Measurements from ENCODE around the gene CLEC4M.

CLEC4M gene

GRCh38 chr19:7772752-7773291, 9.8 kb downstream of the CLEC4M start:
- Histone ChIP-seq H3K27ac (ENCODE audit: low read depth, low read length) (no peak overlapping the region), H3K4me1 (ENCODE audit: control insufficient read depth, insufficient read depth, low read length) (no peaks in the 10 kb centered on the region), H3K36me3 (ENCODE audit: control insufficient read depth, insufficient read depth, low read length) (no peaks in the 10 kb centered on the region), H3K27me3 (ENCODE audit: control insufficient read depth, insufficient read depth, low read length) (peaks cover 37% of the 10 kb centered on the region; the same call in 1 of the 2 replicates), H3K4me3 (ENCODE audit: low read depth, low read length) (no peak overlapping the region), H3K9me3 (ENCODE audit: control insufficient read depth, insufficient read depth, low read depth, low read length) (no peaks in the 10 kb centered on the region), H3K9ac (ENCODE audit: low read length) (no peak overlapping the region)

- Histone ChIP-seq H3K9ac (ENCODE audit: low read length) (no peak overlapping the region), H3K27me3 (ENCODE audit: control insufficient read depth, insufficient read depth, low read length) (peaks cover 36% of the 10 kb centered on the region; the same call in 1 of the 2 replicates), H3K4me3 (ENCODE audit: low read depth, low read length) (no peak overlapping the region), H3K36me3 (ENCODE audit: control insufficient read depth, insufficient read depth, low read length) (no peaks in the 10 kb centered on the region), H3K9me3 (ENCODE audit: control insufficient read depth, insufficient read depth, low read depth, low read length) (no peaks in the 10 kb centered on the region), H3K27ac (ENCODE audit: low read depth, low read length) (no peak overlapping the region), H3K4me1 (ENCODE audit: control insufficient read depth, insufficient read depth, low read length) (no peaks in the 10 kb centered on the region)
These were observed 10.8 kb downstream of the CLEC4M start for GRCh38 chr19:7773841-7774240.

- no peaks in the 10 kb centered on the region for H3K4me1 ChIP-seq (ENCODE audit: control insufficient read depth, insufficient read depth, low read length)
- H3K9me3 ChIP-seq (ENCODE audit: control insufficient read depth, insufficient read depth, low read depth, low read length) = no peaks in the 10 kb centered on the region
- peaks cover 40% of the 10 kb centered on the region; the same call in 1 of the 2 replicates for H3K27me3 ChIP-seq (ENCODE audit: control insufficient read depth, insufficient read depth, low read length)
- H3K36me3 ChIP-seq (ENCODE audit: control insufficient read depth, insufficient read depth, low read length) = no peaks in the 10 kb centered on the region
- no peak overlapping the region for H3K4me3 ChIP-seq (ENCODE audit: low read depth, low read length)
- H3K9ac ChIP-seq (ENCODE audit: low read length) = no peak overlapping the region
- no peak overlapping the region for H3K27ac ChIP-seq (ENCODE audit: low read depth, low read length)
These were observed 12.7 kb downstream of the CLEC4M start for GRCh38 chr19:7775761-7776160.

GRCh38 chr19:7778081-7778480, 15.0 kb downstream of the CLEC4M start:
- Histone ChIP-seq H3K9me3 (ENCODE audit: control insufficient read depth, insufficient read depth, low read depth, low read length) (no peaks in the 10 kb centered on the region), H3K4me3 (ENCODE audit: low read depth, low read length) (no peak overlapping the region), H3K9ac (ENCODE audit: low read length) (no peak overlapping the region), H3K36me3 (ENCODE audit: control insufficient read depth, insufficient read depth, low read length) (no peaks in the 10 kb centered on the region), H3K27me3 (ENCODE audit: control insufficient read depth, insufficient read depth, low read length) (peaks cover 48% of the 10 kb centered on the region; the same call in 1 of the 2 replicates), H3K4me1 (ENCODE audit: control insufficient read depth, insufficient read depth, low read length) (no peaks in the 10 kb centered on the region), H3K27ac (ENCODE audit: low read depth, low read length) (no peak overlapping the region)

- Histone ChIP-seq H3K36me3 (ENCODE audit: control insufficient read depth, insufficient read depth, low read length) (no peaks in the 10 kb centered on the region), H3K4me1 (ENCODE audit: control insufficient read depth, insufficient read depth, low read length) (peaks cover 5% of the 10 kb centered on the region; the same call in 1 of the 2 replicates), H3K27ac (ENCODE audit: low read depth, low read length) (no peak overlapping the region), H3K9me3 (ENCODE audit: control insufficient read depth, insufficient read depth, low read depth, low read length) (no peaks in the 10 kb centered on the region), H3K27me3 (ENCODE audit: control insufficient read depth, insufficient read depth, low read length) (peaks cover 64% of the 10 kb centered on the region), H3K4me3 (ENCODE audit: low read depth, low read length) (no peak overlapping the region), H3K9ac (ENCODE audit: low read length) (no peak overlapping the region)
These were observed 16.8 kb downstream of the CLEC4M start for GRCh38 chr19:7779631-7780486.

- Histone ChIP-seq H3K4me1 (ENCODE audit: control insufficient read depth, insufficient read depth, low read length) (peaks cover 5% of the 10 kb centered on the region; the same call in 1 of the 2 replicates), H3K27ac (ENCODE audit: low read depth, low read length) (no peak overlapping the region), H3K9me3 (ENCODE audit: control insufficient read depth, insufficient read depth, low read depth, low read length) (no peaks in the 10 kb centered on the region), H3K27me3 (ENCODE audit: control insufficient read depth, insufficient read depth, low read length) (peaks cover 71% of the 10 kb centered on the region), H3K4me3 (ENCODE audit: low read depth, low read length) (no peak overlapping the region), H3K9ac (ENCODE audit: low read length) (no peak overlapping the region), H3K36me3 (ENCODE audit: control insufficient read depth, insufficient read depth, low read length) (no peaks in the 10 kb centered on the region)
These were observed 18.1 kb downstream of the CLEC4M start for GRCh38 chr19:7781157-7781556.

GRCh38 chr19:7783991-7784423, 21.0 kb downstream of the CLEC4M start:
- Histone ChIP-seq H3K9me3 (ENCODE audit: control insufficient read depth, insufficient read depth, low read depth, low read length) (no peaks in the 10 kb centered on the region), H3K27me3 (ENCODE audit: control insufficient read depth, insufficient read depth, low read length) (peaks cover 90% of the 10 kb centered on the region), H3K36me3 (ENCODE audit: control insufficient read depth, insufficient read depth, low read length) (no peaks in the 10 kb centered on the region), H3K4me1 (ENCODE audit: control insufficient read depth, insufficient read depth, low read length) (peaks cover 7% of the 10 kb centered on the region; the same call in 1 of the 2 replicates), H3K27ac (ENCODE audit: low read depth, low read length) (no peak overlapping the region), H3K4me3 (ENCODE audit: low read depth, low read length) (no peak overlapping the region), H3K9ac (ENCODE audit: low read length) (no peak overlapping the region)

- H3K9me3 ChIP-seq (ENCODE audit: control insufficient read depth, insufficient read depth, low read depth, low read length) = no peaks in the 10 kb centered on the region
- no peak overlapping the region for H3K9ac ChIP-seq (ENCODE audit: low read length)
- no peak overlapping the region for H3K4me3 ChIP-seq (ENCODE audit: low read depth, low read length)
- H3K4me1 ChIP-seq (ENCODE audit: control insufficient read depth, insufficient read depth, low read length) = peaks cover 8% of the 10 kb centered on the region; the same call in 1 of the 2 replicates
- peaks cover 94% of the 10 kb centered on the region for H3K27me3 ChIP-seq (ENCODE audit: control insufficient read depth, insufficient read depth, low read length)
- no peaks in the 10 kb centered on the region for H3K36me3 ChIP-seq (ENCODE audit: control insufficient read depth, insufficient read depth, low read length)
- no peak overlapping the region for H3K27ac ChIP-seq (ENCODE audit: low read depth, low read length)
These were observed 21.8 kb downstream of the CLEC4M start for GRCh38 chr19:7784856-7785255.

- H3K9ac ChIP-seq (ENCODE audit: low read length) = no peak overlapping the region
- peak overlapping the region; percentile 71 for H3K4me3 ChIP-seq (ENCODE audit: low read depth, low read length)
- H3K27me3 ChIP-seq (ENCODE audit: control insufficient read depth, insufficient read depth, low read length) = peaks cover 90% of the 10 kb centered on the region
These were observed 24.1 kb downstream of the CLEC4M start for GRCh38 chr19:7787141-7787540.

GRCh38 chr19:7787602-7788177, 24.6 kb downstream of the CLEC4M start:
- Histone ChIP-seq H3K4me1 (ENCODE audit: control insufficient read depth, insufficient read depth, low read length) (peaks cover 8% of the 10 kb centered on the region; the same call in 1 of the 2 replicates), H3K27ac (ENCODE audit: low read depth, low read length) (no peak overlapping the region), H3K9me3 (ENCODE audit: control insufficient read depth, insufficient read depth, low read depth, low read length) (no peaks in the 10 kb centered on the region), H3K9ac (ENCODE audit: low read length) (no peak overlapping the region), H3K27me3 (ENCODE audit: control insufficient read depth, insufficient read depth, low read length) (peaks cover 85% of the 10 kb centered on the region), H3K36me3 (ENCODE audit: control insufficient read depth, insufficient read depth, low read length) (no peaks in the 10 kb centered on the region), H3K4me3 (ENCODE audit: low read depth, low read length) (peak overlapping the region; percentile 71)

More at GRCh38 chr19:7787141-7787540, 24.1 kb downstream of the CLEC4M start:
- H3K4me1 ChIP-seq (ENCODE audit: control insufficient read depth, insufficient read depth, low read length) = peaks cover 8% of the 10 kb centered on the region; the same call in 1 of the 2 replicates
- no peak overlapping the region for H3K27ac ChIP-seq (ENCODE audit: low read depth, low read length)
- H3K36me3 ChIP-seq (ENCODE audit: control insufficient read depth, insufficient read depth, low read length) = no peaks in the 10 kb centered on the region
- H3K9me3 ChIP-seq (ENCODE audit: control insufficient read depth, insufficient read depth, low read depth, low read length) = no peaks in the 10 kb centered on the region
